Upper lobe of right lung (tissue), 1 donor: ENCODE data around the gene PPTC7. TPM values are rescaled to one million over a fixed set of nuclear protein-coding genes. Genes with fewer than 3 reads are reported as not detected.
A peak's percentile ranks its signal among the peaks of the same experiment; 100 is the strongest.

Experiments
- ATAC-seq: fragments of 200-7000 bp; cut with Tn5 transposase; one replicate; pipeline ENCODE4 v1.9.1; 2020; ENCODE audit warnings: mild to moderate bottlenecking, moderate library complexity
- DNase-seq: peaks from one replicate; pipeline ENCODE4 v3.0.0-alpha.2; 2020
- H3K27ac ChIP-seq: fragments of 200-600 bp; one replicate; pipeline ENCODE4 v1.8.0; 2022
- H3K27me3 ChIP-seq: fragments of 200-600 bp; one replicate; pipeline ENCODE4 v1.8.0; 2022; ENCODE audit warnings: mild to moderate bottlenecking
- H3K36me3 ChIP-seq: fragments of 200-600 bp; one replicate; pipeline ENCODE4 v1.8.0; 2022
- H3K4me1 ChIP-seq: fragments of 200-600 bp; one replicate; pipeline ENCODE4 v1.8.0; 2022
- H3K4me3 ChIP-seq: fragments of 200-600 bp; one replicate; pipeline ENCODE4 v1.8.0; 2022; ENCODE audit warnings: mild to moderate bottlenecking
- H3K9me3 ChIP-seq: fragments of 200-600 bp; one replicate; pipeline ENCODE4 v1.8.0; 2022
- intact Hi-C: fragments of 100-400 bp; cut with DNase I; formaldehyde crosslinking; loops from one replicate; pipeline ENCODE4 v1.11.0; 2022
- long read RNA-seq: library from polyadenylated mRNA; unstranded; transcript quantifications from one replicate; pipeline ENCODE4 v2.0.0, GENCODE V29; 2021
- total RNA-seq: library from RNA; stranded (reverse); fragmentation: NEBNext Ultra II Directional; extraction: Animal tissue kit (Norgen Biotek cat#: 25700); gene quantifications from one replicate; pipeline ENCODE4 v1.2.1, GENCODE V29; 2021
- TF ChIP-seq, protein P1 (sequence below): fragments of 200-600 bp; IDR thresholded peaks from one replicate; pipeline ENCODE4 v1.8.0; 2022; ENCODE audit warnings: antibody characterized with exemption
- donor health status: DM: no; HTN: yes; CAD: no; lungs with severe emphysema.

The PPTC7 gene, protein sequence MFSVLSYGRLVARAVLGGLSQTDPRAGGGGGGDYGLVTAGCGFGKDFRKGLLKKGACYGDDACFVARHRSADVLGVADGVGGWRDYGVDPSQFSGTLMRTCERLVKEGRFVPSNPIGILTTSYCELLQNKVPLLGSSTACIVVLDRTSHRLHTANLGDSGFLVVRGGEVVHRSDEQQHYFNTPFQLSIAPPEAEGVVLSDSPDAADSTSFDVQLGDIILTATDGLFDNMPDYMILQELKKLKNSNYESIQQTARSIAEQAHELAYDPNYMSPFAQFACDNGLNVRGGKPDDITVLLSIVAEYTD
- total RNA-seq = 26.4 TPM
- long read RNA-seq, full-length matches to known transcripts = 12 of 25 reads
- long read RNA-seq, partial matches to known transcripts = 1 of 25 reads
- long read RNA-seq, other reads (novel, unspliced or antisense) = 12 of 25 reads

GRCh38 chr12:110583137-110584059 lies at the start of gene PPTC7:
Gene PPTC7, minus strand, starts transcription at chr12:110583318. Its CDS starts 287 bp downstream, at chr12:110583031.
- Histone ChIP-seq H3K4me1 (peaks cover 40% of the 10 kb centered on the region), H3K9me3 (no peaks in the 10 kb centered on the region), H3K4me3 (peak within 1 kb of the TSS; percentile 81), H3K36me3 (no peaks in the 10 kb centered on the region), H3K27me3 (no peaks in the 10 kb centered on the region), H3K27ac (peak within 1 kb of the TSS; percentile 87)
- intact Hi-C loops = no loop called here
- TF ChIP-seq, protein P1, sequence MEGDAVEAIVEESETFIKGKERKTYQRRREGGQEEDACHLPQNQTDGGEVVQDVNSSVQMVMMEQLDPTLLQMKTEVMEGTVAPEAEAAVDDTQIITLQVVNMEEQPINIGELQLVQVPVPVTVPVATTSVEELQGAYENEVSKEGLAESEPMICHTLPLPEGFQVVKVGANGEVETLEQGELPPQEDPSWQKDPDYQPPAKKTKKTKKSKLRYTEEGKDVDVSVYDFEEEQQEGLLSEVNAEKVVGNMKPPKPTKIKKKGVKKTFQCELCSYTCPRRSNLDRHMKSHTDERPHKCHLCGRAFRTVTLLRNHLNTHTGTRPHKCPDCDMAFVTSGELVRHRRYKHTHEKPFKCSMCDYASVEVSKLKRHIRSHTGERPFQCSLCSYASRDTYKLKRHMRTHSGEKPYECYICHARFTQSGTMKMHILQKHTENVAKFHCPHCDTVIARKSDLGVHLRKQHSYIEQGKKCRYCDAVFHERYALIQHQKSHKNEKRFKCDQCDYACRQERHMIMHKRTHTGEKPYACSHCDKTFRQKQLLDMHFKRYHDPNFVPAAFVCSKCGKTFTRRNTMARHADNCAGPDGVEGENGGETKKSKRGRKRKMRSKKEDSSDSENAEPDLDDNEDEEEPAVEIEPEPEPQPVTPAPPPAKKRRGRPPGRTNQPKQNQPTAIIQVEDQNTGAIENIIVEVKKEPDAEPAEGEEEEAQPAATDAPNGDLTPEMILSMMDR = no peak
- DNase-seq = peak; percentile 98
- ATAC-seq = peak; percentile 97

DNA sequence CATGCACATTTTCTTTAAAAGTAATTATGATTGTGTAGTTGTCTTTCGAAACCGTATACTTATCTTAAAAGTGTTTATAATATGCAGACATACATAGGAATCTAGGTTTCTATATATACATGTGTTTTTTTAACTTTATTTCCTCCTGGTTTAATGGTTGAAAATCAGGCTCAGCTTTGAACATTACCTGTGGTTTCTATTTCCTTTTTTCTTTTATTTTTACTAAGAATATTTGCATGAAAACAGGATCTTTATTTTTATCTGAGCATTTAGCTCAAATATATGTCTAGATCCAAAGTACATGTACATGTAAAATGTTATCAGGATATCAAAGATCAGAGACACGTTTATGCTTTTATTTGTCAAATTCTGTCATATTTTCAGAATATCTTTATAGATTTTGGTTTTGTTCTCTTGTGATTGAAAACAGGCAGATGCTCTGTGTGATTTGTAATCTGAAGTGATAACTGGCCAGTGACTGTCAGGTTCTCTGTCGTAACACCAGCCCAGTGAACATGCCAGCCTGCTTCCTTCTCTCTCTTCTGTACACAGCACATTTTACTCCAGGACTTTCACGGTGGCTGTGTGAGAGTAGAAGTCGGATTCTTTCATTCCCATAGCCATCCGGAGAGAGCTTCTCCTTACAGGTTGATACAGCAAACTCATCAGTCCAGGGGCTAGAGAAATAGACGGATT lies 44.5 kb upstream of the PPTC7 start:
- ATAC-seq (no peak), DNase-seq (no peak)
- no peaks in the 10 kb centered on the region for H3K4me1 ChIP-seq
- TF ChIP-seq, protein P1 = no peak
- H3K27ac ChIP-seq = no peak overlapping the region
- H3K36me3 ChIP-seq = peaks cover 21% of the 10 kb centered on the region
- intact Hi-C loops = no loop called here
- no peaks in the 10 kb centered on the region for H3K9me3 ChIP-seq
- H3K4me3 ChIP-seq = no peak overlapping the region
- H3K27me3 ChIP-seq = no peaks in the 10 kb centered on the region

DNA sequence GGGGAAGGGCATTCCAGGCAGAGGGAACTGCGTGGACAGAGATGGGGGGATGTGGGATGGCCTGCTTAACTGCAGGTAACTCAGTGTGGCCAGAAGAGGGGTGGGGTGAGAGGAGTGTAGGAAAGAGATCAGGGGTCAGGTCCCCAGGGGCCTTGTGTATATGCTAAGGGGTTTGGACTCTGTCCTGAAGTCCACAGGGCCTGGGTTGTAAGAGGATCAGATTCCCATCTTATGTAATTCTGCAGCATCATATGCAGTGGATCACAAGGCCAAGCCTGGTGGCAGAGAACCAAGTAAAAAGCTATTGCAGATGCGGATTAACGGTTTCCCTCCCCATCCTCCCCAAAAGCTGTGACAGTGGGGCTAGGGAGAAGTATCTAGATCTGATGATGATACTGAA lies 39.5 kb upstream of the PPTC7 start:
- intact Hi-C loops = no loop called here
- DNase-seq (no peak), ATAC-seq (no peak)
- Histone ChIP-seq H3K4me3 (no peak overlapping the region), H3K9me3 (no peaks in the 10 kb centered on the region), H3K36me3 (no peaks in the 10 kb centered on the region), H3K4me1 (no peaks in the 10 kb centered on the region), H3K27ac (no peak overlapping the region), H3K27me3 (no peaks in the 10 kb centered on the region)
- TF ChIP-seq, protein P1 = no peak

DNA sequence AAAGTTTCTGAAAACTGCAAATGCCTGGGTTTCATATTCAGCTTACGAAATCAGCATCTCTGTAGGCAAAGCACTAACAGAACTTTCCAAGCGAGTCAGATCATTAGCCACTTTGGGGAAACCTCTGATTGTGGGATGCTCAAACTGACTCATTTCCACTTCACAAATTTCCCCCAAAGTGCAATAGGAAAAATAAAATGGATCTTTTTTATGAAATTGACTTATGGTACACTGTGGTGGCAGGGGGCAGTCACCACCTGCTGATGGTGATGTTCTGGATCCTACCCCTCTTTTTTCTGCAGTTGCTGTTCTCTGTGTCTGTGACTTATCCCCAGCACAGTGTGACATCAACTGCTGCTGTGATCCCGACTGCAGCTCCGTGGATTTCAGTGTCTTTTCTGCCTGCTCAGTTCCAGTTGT lies 36.4 kb upstream of the PPTC7 start:
- peaks cover 3% of the 10 kb centered on the region for H3K4me1 ChIP-seq
- intact Hi-C loops = no loop called here
- ATAC-seq = no peak
- no peaks in the 10 kb centered on the region for H3K36me3 ChIP-seq
- H3K9me3 ChIP-seq = no peaks in the 10 kb centered on the region
- TF ChIP-seq, protein P1 = no peak
- DNase-seq = no peak
- H3K27ac ChIP-seq = no peak overlapping the region
- H3K27me3 ChIP-seq = no peaks in the 10 kb centered on the region
- no peak overlapping the region for H3K4me3 ChIP-seq

- Histone ChIP-seq H3K36me3 (no peaks in the 10 kb centered on the region), H3K27me3 (no peaks in the 10 kb centered on the region), H3K9me3 (no peaks in the 10 kb centered on the region), H3K4me3 (no peak overlapping the region), H3K4me1 (peaks cover 7% of the 10 kb centered on the region), H3K27ac (no peak overlapping the region)
- DNase-seq (no peak), ATAC-seq (no peak)
- intact Hi-C loops = no loop called here
- TF ChIP-seq, protein P1 = no peak
Measured at GRCh38 chr12:110616471-110617115, 33.5 kb upstream of the PPTC7 start.
